AG08396 (cell line): ENCODE data around the gene CDC14B.
A peak's percentile ranks its signal among the peaks of the same experiment; 100 is the strongest.
"Not testable (repeated sequence)": the region's sequence is repeated elsewhere in the genome, so short reads cannot be mapped to it uniquely, and the experiment has no call there.

Experiments used
- DNase-seq: peaks from one replicate; pipeline ENCODE4 v3.0.0; 2012; ENCODE audit warnings: low spot score, mixed read lengths

Gene CDC14B

DNA sequence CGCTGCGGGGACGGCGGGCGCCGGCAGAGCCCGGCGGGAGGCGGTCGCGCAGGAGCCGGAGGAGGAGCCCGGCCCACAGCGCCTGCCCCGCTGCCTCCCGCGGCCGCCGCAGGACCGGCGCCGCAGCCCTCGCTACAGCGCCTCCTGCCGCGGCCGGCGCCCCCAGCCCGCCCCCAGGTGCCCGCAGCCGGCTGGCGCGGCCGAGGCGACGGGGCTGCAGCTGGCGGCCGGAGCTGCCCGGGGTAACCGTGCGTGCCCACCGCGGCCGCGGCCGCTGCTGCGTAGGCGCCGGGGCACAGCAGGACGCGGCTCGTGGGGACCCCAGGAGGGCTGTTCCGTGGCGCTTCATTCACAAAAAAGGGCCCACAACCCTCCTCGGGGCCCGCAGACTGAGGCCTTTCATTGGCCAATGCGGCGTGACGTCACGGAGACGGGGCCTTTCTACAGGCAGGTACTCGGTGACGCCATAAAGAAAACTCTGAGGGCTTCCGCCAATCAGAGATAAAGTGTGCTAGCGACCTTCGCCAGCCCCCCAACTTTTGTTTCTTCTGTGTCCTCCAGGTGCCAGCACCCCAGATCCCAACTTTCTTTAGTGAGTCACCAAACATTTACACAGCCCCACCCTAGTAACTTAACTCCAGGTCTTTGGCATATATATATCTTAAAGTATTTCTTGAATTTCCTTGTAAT lies at the start of gene CDC14B:
TSS of gene CDC14B (minus strand) at position 353 of the 690 bp plus-strand sequence. CDS start 465 bp downstream, outside the sequence.
- DNase-seq = peak; percentile 90

GRCh38 chr9:96668868-96669534 lies 49.4 kb upstream of the CDC14B start:
- DNase-seq = no peak

GRCh38 chr9:96667363-96667728 lies 47.7 kb upstream of the CDC14B start:
- no peak for DNase-seq

DNA sequence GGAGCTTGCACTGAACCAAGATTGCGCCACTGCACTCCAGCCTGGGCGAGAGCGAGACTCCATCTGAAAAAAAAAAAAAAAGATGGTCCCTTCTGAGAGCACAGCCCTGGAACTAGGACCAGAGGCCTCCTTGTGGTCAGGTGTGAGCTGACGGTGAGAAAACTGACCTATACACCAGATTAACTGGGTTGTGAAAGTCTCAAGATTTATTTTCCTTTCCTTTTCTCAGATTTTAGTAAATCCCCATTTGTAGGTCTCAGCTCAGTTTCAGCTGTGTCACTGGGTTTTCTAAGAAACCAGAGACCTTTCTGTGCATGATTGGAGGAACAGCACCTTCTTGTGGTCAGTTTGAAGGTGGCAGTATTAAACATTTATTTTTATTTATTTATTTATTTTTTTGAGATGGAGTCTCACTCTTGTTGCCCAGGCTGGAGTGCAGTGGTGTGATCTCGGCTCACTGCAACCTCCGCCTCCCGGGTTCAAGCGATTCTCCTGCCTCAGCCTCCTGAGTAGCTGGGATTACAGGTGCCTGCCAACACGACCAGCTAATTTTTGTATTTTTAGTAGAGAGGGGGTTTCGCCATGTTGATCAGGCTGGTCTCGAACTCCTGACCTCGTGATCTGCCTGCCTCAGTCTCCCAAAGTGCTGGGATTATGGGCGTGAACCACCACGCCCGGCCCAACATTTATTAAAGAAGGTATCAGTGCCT lies 47.2 kb upstream of the CDC14B start:
- DNase-seq = peak; percentile 65

DNA sequence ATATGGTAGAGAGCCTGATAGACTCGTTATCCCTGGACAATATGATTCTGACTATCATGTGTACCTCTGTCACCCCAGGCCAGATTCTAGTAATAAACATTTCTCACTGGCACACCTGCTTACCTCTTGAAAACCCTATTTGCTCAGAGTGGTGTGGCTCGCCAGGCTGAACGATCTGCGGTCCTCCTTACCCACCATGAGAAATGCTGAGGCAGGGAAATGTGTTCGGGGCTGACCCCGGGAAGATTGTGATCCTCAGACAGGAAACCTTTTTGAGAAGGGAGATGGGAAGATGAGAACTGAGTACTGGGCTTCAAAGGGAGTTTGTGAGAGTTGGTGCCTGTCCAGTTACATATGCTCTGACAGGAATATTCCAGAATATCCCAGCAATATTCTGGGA lies 46.1 kb upstream of the CDC14B start:
- no peak for DNase-seq

- no peak for DNase-seq
Measured at GRCh38 chr9:96663506-96664120, 44.0 kb upstream of the CDC14B start.

GRCh38 chr9:96661711-96662110 lies 42.1 kb upstream of the CDC14B start:
- no peak for DNase-seq

GRCh38 chr9:96660692-96661248 lies 41.1 kb upstream of the CDC14B start:
- no peak for DNase-seq

- DNase-seq = peak; percentile 86
Measured at GRCh38 chr9:96655198-96655851, 35.7 kb upstream of the CDC14B start, which contains the start of gene PRXL2C. TSS of gene PRXL2C (minus strand) at chr9:96655317. CDS start at chr9:96655281, 36 bp downstream.

DNA sequence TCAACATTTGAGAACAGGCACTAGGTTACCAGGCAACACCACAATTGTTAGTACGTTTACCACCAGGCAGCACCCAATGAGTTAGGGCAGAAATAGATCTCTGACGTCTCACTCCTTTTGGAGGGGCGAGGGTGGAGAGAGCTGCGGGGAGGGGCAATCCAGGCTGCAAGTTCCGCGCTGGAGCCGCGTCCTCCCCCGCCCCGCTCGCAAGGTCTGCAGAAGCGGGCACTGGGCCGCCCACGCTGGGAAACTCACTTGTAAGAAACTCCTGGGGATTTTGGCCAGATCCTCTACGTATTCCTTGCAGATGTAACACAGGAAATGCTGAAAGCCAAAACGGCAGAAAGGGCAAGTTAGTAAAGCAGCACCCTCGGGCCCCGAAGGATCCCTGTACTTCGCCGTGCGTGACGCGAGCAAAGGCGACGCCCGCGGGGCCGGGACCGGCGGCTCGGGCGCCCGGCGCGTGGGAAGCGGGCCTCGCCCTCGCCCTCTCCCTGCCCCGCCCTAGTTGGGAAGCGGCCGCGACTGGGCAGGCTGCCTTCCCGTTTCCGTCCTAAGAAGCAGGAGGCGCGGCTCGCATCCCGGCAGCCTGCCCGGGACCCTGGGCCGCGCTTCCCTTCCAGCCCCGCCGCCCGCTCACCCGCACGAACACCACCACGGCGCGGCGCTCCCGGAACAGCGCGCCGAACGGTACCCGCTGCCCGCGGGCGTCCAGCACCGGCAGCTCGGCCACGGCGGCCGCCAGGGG lies 35.0 kb upstream of the CDC14B start:
- DNase-seq = peak; percentile 84

GRCh38 chr9:96651626-96652025 lies 32.0 kb upstream of the CDC14B start:
- no peak for DNase-seq

DNA sequence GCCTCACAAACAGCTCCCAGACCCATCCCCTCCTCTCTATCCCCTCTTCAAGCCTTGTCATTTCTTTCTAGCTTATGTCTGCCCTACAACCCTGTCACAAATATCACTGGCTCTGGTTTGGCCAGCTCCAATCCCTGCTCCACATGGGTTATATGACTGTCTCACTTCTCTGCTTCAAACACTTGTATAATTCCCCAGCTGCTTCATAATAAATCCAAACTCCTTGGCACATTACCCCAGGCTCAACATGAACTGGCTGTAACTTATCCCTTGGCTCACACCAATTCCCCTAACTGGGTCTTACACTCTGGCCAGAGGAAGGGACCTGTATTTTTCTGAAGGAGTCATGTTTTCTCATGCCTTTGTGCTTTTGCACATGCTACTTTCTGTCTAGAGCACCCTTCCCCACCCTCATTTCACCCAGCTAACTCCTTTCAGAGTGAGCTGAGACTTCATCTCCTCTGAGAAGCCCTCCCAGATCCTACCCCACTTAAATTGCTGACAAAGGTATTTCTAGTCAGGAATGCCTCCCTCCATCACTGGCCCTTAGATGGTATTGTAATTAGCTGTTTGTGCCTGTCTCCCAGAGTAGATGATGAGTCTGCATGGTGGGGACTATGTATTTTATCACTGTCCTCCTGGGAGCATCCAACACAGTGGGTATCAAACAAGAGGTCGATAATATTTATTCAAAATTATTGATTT lies 30.1 kb upstream of the CDC14B start:
- no peak for DNase-seq

DNA sequence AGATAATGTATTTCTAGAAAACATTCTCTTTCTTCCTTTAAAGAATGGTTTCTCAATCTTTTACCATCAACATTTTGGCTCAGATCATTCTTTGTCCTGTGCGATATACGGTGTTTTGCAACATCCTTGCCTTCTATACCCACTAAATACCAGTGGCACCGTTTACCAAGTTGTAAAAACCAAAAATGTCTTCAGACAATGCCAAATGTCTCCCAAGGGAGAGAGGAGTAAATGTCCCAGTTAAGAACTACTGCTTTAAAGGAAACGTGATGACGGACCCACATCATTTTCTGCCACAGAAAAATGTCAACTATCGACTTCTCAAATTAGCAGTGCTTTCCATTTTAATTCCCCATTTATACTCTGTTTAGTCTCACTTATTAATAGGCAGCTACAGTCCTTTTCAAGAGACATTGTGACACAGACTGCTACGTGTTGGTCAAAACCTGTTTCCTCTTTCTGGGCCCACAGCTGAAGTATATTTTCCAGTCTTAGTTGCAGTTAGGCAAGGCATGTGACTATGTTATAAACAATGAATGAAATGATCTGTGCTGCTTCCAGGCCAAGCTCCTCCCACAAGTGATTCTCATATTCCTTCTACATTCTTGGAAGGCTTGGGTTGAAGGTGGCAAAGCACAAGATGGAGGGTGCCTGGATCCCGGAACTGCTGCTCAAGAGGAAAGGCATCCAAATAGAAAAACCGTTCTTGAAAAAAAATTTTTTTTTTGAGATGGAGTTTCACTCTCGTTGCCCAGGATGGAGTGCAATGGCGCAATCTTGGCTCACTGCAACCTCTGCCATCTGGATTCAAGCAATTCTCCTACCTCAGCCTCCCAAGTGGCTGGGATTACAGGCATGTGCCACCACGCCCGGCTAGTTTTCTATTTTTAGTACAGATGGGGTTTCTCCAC lies 26.7 kb upstream of the CDC14B start:
- peak; percentile 75 for DNase-seq

DNA sequence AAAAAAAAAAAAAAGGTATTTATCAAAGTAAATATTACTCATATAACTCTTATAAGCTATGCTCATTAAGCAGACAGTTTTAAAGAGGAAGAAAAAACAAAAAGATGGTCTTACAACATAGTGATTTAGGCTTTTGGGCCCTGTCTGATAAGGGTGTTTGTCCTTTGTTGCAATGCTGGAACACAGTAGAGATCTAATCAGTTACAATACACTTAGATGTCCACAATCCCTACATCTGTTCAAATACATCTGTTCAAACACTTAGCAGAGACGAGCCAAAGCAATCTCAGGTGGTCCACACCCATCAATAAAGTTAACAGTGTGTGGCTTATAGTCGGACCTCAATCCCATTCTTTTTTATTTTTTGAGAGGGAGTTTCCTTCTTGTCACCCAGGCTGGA lies 24.5 kb upstream of the CDC14B start:
- DNase-seq = no peak

DNA sequence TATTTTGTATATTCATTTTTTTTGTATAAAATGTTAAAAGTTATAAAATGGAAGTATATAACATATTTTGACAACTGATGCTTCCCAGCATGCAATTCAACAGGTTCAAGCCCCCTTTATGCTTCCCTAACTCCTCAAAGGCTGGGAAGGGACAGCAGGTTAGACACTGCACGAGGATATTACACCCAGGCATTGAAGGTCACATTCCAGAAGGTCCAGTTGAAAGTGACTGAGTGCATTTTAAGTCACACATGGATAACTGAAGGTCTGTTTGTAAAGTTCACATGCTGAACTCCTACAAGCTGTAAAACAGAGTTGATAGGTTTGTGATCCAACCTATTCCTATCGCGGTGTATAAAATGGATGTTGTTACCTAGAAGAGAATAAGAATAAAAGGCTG lies 21.9 kb upstream of the CDC14B start:
- no peak for DNase-seq

- no peak for DNase-seq
Measured at GRCh38 chr9:96638606-96639364, 19.1 kb upstream of the CDC14B start.

DNA sequence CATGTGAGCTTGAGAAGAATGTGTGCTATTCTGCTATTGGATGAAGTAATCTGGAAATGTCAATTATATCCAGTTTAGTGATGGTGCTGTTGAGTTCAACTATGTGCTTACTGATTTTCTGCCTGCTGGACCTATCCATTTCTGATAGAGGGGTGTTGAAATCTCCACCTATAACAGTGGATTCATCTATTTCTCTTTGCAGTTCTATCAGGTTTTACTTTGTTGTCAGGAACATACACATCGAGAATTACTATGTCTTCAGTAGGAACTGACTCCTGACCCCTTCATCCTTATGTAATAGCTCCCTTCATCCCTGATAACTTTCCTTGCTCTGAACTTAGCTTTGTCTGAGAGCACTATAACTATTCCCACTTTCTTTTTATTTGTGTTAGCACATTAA lies 16.7 kb upstream of the CDC14B start:
- no peak for DNase-seq

DNA sequence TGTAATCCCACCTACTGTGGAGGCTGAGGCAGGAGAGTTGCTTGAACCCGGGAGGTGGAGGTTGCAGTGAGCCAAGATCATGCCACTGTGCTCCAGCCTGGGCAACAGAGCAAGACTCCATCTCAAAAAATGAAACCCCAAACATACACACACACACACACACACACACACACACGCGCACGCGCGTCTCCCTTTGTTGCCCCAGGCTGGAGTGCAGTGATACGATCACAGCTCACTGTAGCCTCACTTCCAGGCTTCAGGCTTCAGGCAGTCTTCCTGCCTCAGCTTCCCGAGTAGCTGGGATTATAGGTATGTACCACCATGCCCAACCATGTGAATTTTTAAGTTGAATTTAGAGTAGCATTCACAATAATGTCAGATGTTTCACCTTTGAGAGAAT lies 13.9 kb upstream of the CDC14B start:
- not testable (repeated sequence) for DNase-seq

- no peak for DNase-seq
Measured at GRCh38 chr9:96626912-96627311, 7.3 kb upstream of the CDC14B start.
